Right kidney (tissue), 1 donor: ENCODE measurements around the gene CDC14A.

Source experiments
- DNase-seq: peaks from one replicate; pipeline ENCODE4 v3.0.0-alpha.2; 2016

The CDC14A gene

GRCh38 chr1:100494393-100495084 lies 142.2 kb downstream of the CDC14A start:
- no peak for DNase-seq

GRCh38 chr1:100496896-100497295 lies 144.6 kb downstream of the CDC14A start:
- DNase-seq = no peak

- DNase-seq = no peak
Measured at GRCh38 chr1:100497796-100498195, 145.5 kb downstream of the CDC14A start.

- DNase-seq = no peak
Measured at GRCh38 chr1:100499194-100499811, 147.0 kb downstream of the CDC14A start.

GRCh38 chr1:100502052-100502792 lies 149.9 kb downstream of the CDC14A start:
- DNase-seq = no peak

- no peak for DNase-seq
Measured at GRCh38 chr1:100506217-100506616, 153.9 kb downstream of the CDC14A start.

GRCh38 chr1:100510451-100510850 lies 158.1 kb downstream of the CDC14A start:
- no peak for DNase-seq

GRCh38 chr1:100511058-100511457 lies 158.8 kb downstream of the CDC14A start:
- DNase-seq = no peak

- no peak for DNase-seq
Measured at GRCh38 chr1:100511773-100512172, 159.5 kb downstream of the CDC14A start.

- DNase-seq = no peak
Measured at GRCh38 chr1:100512803-100513352, 160.6 kb downstream of the CDC14A start.

GRCh38 chr1:100516857-100517256 lies 164.6 kb downstream of the CDC14A start:
- DNase-seq = no peak

GRCh38 chr1:100517515-100517914 lies 165.2 kb downstream of the CDC14A start:
- DNase-seq = no peak

GRCh38 chr1:100518023-100518422 lies 165.7 kb downstream of the CDC14A start:
- no peak for DNase-seq

- no peak for DNase-seq
Measured at GRCh38 chr1:100523038-100523652, 170.8 kb downstream of the CDC14A start.

GRCh38 chr1:100524355-100524754 lies 172.0 kb downstream of the CDC14A start:
- no peak for DNase-seq

GRCh38 chr1:100526894-100527293 lies 174.6 kb downstream of the CDC14A start:
- DNase-seq = no peak

- DNase-seq = no peak
Measured at GRCh38 chr1:100528871-100529270, 176.6 kb downstream of the CDC14A start.

GRCh38 chr1:100530141-100530540 lies 177.8 kb downstream of the CDC14A start:
- DNase-seq = no peak

- DNase-seq = no peak
Measured at GRCh38 chr1:100530880-100531487, 178.7 kb downstream of the CDC14A start.

- DNase-seq = no peak
Measured at GRCh38 chr1:100532645-100533044, 180.3 kb downstream of the CDC14A start.

GRCh38 chr1:100535264-100535663 lies 183.0 kb downstream of the CDC14A start:
- no peak for DNase-seq

GRCh38 chr1:100536031-100536430 lies 183.7 kb downstream of the CDC14A start:
- no peak for DNase-seq
